Measurements from ENCODE around the gene CD82. TPM values are rescaled to one million over a fixed set of nuclear protein-coding genes. Genes with fewer than 3 reads are reported as not detected.

CD82 gene
- total RNA-seq, 1 donor, result 23.2 TPM

DNA sequence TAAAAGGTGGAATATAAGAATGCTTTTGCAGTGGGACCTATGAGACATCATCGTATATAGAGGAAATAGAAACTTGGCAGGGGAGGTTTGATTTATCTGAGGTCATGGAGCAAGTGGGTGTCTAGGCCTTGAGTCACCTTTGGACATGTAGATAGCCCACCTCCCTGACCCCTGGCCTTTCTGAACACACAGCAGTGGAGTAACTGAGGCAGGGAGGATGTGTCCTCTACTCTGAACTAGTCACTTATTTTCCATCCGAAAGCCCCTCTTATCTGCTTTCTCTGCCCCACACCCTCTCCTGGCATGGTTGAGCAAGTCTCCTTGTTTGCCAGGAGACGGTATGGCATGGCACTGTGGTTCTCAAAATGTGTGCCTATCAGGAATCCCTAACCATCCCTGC is 7.9 kb downstream of the CD82 start:
- no peak overlapping the region for H3K4me3 ChIP-seq (ENCODE audit: insufficient read depth, low read length)
- no peak for DNase-seq (ENCODE audit: insufficient read length, low spot score, missing footprints)
- H3K79me2 ChIP-seq (ENCODE audit: insufficient read depth, low read length), result peaks cover 37% of the 10 kb centered on the region
- no peaks in the 10 kb centered on the region for H3K36me3 ChIP-seq (ENCODE audit: insufficient read depth, low read length)
- H3K27ac ChIP-seq (ENCODE audit: low read depth, low read length), result peak overlapping the region; percentile 93
- H2AFZ ChIP-seq (ENCODE audit: low read length), result no peak overlapping the region
- H3K4me1 ChIP-seq (ENCODE audit: insufficient read depth, low read length), result peaks cover 78% of the 10 kb centered on the region
- no peaks in the 10 kb centered on the region for H3K27me3 ChIP-seq (ENCODE audit: insufficient read depth, low read length)
- peak overlapping the region; percentile 0 for H3K4me2 ChIP-seq (ENCODE audit: insufficient read depth, low read length)
- H4K20me1 ChIP-seq (ENCODE audit: insufficient read depth, low read length), result no peaks in the 10 kb centered on the region
- H3K9me3 ChIP-seq (ENCODE audit: low read depth, low read length), result no peaks in the 10 kb centered on the region
- TF ChIP-seq, protein P1, sequence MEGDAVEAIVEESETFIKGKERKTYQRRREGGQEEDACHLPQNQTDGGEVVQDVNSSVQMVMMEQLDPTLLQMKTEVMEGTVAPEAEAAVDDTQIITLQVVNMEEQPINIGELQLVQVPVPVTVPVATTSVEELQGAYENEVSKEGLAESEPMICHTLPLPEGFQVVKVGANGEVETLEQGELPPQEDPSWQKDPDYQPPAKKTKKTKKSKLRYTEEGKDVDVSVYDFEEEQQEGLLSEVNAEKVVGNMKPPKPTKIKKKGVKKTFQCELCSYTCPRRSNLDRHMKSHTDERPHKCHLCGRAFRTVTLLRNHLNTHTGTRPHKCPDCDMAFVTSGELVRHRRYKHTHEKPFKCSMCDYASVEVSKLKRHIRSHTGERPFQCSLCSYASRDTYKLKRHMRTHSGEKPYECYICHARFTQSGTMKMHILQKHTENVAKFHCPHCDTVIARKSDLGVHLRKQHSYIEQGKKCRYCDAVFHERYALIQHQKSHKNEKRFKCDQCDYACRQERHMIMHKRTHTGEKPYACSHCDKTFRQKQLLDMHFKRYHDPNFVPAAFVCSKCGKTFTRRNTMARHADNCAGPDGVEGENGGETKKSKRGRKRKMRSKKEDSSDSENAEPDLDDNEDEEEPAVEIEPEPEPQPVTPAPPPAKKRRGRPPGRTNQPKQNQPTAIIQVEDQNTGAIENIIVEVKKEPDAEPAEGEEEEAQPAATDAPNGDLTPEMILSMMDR (IDR thresholded peaks at IDR 0.05; ENCODE audit: extremely low read depth, low read depth, low read length), result no peak

DNA sequence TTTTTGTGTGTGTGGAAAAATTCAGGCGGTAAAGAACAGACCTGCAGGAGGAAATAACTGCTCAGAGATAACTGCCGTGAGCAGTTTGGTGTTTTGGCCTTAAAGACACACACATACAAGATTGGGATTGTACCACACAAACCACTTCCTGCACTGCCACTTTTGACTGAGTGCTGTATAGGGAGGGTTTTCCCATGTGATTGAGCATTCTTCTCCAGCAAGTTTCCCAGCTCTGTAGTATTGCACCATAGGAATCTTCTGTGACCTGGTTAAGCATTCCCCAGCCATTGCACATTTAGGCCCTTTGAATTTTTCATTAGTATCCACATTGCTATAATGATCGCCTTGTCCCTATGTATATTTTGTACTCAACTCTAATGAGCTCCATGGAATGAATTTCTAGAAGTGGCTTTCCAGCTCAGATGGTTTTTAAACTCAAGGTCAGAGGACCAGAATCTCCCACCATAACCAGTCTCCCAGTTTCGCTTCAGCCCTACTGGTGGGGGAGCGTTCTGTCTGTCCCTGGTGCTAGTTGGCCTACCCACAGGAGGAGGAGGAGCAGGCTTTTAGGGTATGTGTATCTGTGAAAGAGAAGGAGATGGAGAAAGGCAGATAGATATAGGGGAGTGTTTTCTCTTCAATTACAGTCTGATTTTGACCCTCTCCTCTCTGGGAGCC is 9.3 kb downstream of the CD82 start:
- Histone ChIP-seq H3K27ac (ENCODE audit: low read depth, low read length) (peak overlapping the region; percentile 93), H3K27me3 (ENCODE audit: insufficient read depth, low read length) (no peaks in the 10 kb centered on the region), H4K20me1 (ENCODE audit: insufficient read depth, low read length) (no peaks in the 10 kb centered on the region), H3K9me3 (ENCODE audit: low read depth, low read length) (no peaks in the 10 kb centered on the region), H3K36me3 (ENCODE audit: insufficient read depth, low read length) (no peaks in the 10 kb centered on the region), H3K4me2 (ENCODE audit: insufficient read depth, low read length) (peak overlapping the region; percentile 64), H3K79me2 (ENCODE audit: insufficient read depth, low read length) (peaks cover 34% of the 10 kb centered on the region), H3K4me1 (ENCODE audit: insufficient read depth, low read length) (peaks cover 64% of the 10 kb centered on the region), H2AFZ (ENCODE audit: low read length) (no peak overlapping the region), H3K4me3 (ENCODE audit: insufficient read depth, low read length) (peak overlapping the region; percentile 14)
- peak; percentile 96 for DNase-seq (ENCODE audit: insufficient read length, low spot score, missing footprints)
- TF ChIP-seq, protein P1 (IDR thresholded peaks at IDR 0.05; ENCODE audit: extremely low read depth, low read depth, low read length), result no peak

DNA sequence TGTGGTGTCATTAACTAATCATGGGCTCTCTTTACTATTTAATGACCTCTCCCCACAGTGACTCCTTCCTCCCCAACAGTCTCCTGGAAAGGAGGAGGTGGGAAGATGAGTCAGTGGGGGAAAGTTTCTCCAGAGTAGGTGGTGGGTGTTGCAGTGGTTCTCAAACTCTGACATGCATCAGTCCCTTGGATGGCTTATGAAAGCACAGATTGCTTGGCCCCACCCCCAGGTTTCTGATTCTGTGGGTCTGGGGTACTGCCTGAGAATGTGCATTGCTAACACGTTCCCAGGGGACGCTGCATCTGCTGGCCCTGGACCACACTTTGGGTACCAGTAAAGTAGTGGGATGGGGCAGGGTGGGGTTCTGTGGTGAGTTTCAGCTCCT is 9.8 kb downstream of the CD82 start:
- Histone ChIP-seq H4K20me1 (ENCODE audit: insufficient read depth, low read length) (no peaks in the 10 kb centered on the region), H3K27me3 (ENCODE audit: insufficient read depth, low read length) (no peaks in the 10 kb centered on the region), H3K9me3 (ENCODE audit: low read depth, low read length) (no peaks in the 10 kb centered on the region), H3K79me2 (ENCODE audit: insufficient read depth, low read length) (peaks cover 29% of the 10 kb centered on the region), H3K27ac (ENCODE audit: low read depth, low read length) (peak overlapping the region; percentile 93), H3K4me2 (ENCODE audit: insufficient read depth, low read length) (peak overlapping the region; percentile 64), H3K36me3 (ENCODE audit: insufficient read depth, low read length) (no peaks in the 10 kb centered on the region), H2AFZ (ENCODE audit: low read length) (no peak overlapping the region), H3K4me1 (ENCODE audit: insufficient read depth, low read length) (peaks cover 59% of the 10 kb centered on the region), H3K4me3 (ENCODE audit: insufficient read depth, low read length) (peak overlapping the region; percentile 14)
- TF ChIP-seq, protein P1 (IDR thresholded peaks at IDR 0.05; ENCODE audit: extremely low read depth, low read depth, low read length), result no peak
- peak; percentile 94 for DNase-seq (ENCODE audit: insufficient read length, low spot score, missing footprints)

DNA sequence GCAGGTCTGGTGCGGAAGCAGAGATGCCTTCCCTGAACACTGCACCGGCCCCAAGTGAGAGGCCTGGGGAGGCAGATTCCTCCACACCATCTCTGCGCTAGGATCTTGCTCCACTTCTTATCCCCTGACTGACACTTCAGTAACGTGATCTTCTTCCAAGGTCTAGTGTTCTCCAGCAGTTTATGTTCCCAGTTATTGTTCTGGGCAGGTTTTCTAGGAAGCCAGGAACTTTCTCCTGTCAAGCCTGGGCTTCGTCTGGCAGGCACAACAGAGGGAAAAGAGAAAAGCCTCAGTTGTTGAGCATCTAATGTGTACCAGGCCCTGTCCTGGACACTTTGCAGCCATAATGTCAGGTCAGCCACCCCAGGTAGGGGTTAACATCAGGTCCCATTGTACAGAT is 10.5 kb downstream of the CD82 start:
- peak overlapping the region; percentile 93 for H3K27ac ChIP-seq (ENCODE audit: low read depth, low read length)
- H3K36me3 ChIP-seq (ENCODE audit: insufficient read depth, low read length), result no peaks in the 10 kb centered on the region
- no peak overlapping the region for H3K4me2 ChIP-seq (ENCODE audit: insufficient read depth, low read length)
- H3K79me2 ChIP-seq (ENCODE audit: insufficient read depth, low read length), result peaks cover 22% of the 10 kb centered on the region
- H3K27me3 ChIP-seq (ENCODE audit: insufficient read depth, low read length), result no peaks in the 10 kb centered on the region
- TF ChIP-seq, protein P1 (IDR thresholded peaks at IDR 0.05; ENCODE audit: extremely low read depth, low read depth, low read length), result no peak
- no peaks in the 10 kb centered on the region for H4K20me1 ChIP-seq (ENCODE audit: insufficient read depth, low read length)
- H3K4me1 ChIP-seq (ENCODE audit: insufficient read depth, low read length), result peaks cover 53% of the 10 kb centered on the region
- DNase-seq (ENCODE audit: insufficient read length, low spot score, missing footprints), result no peak
- H3K4me3 ChIP-seq (ENCODE audit: insufficient read depth, low read length), result no peak overlapping the region
- no peak overlapping the region for H2AFZ ChIP-seq (ENCODE audit: low read length)
- H3K9me3 ChIP-seq (ENCODE audit: low read depth, low read length), result no peaks in the 10 kb centered on the region
